HepG2 (cell line): ENCODE results near the gene AKR7A2. TPM values are rescaled to one million over a fixed set of nuclear protein-coding genes. Genes with fewer than 3 reads are reported as not detected.
"Not testable (repeated sequence)": the region's sequence is repeated elsewhere in the genome, so short reads cannot be mapped to it uniquely, and the experiment has no call there.

ENCODE experiments used
- ATAC-seq: fragments of 200-7000 bp; cut with Tn5 transposase; 3 replicates; pipeline ENCODE4 v1.9.1; 2020; ENCODE audit warnings: mild to moderate bottlenecking, moderate library complexity
- BruUV-seq: library from RNA; stranded (reverse); fragments of 400-500 nt; replicated peaks from 2 replicates; lab custom pipeline; 2021; lab: Mats Ljungman, UMichigan
- CTCF ChIA-PET: fragments of 300-600 bp; formaldehyde crosslinking; extraction: SDS; loops from one replicate; lab custom pipeline; 2021; ENCODE audit warnings: low total read pairs, inconsistent platforms, low intra/inter-chr PET ratio; lab: Yijun Ruan, JAX
- POLR2A ChIA-PET: fragments of 350-600 bp; sonication (Branson Sonifier 250); formaldehyde crosslinking; loops from one replicate; lab custom pipeline; 2020; ENCODE audit warnings: antibody characterized with exemption, inconsistent platforms; lab: Yijun Ruan, JAX
- DNase-seq: peaks from one replicate; pipeline ENCODE4 v3.0.0-alpha.2; 2015; ENCODE audit warnings: low spot score
- FAIRE-seq: peaks from 3 replicates; lab custom pipeline; 2011; peaks lifted over from hg19 to GRCh38; lab: Jason Lieb, UNC
- H2AFZ ChIP-seq: one replicate; pipeline ENCODE4 v1.6.1; 2011; ENCODE audit warnings: low read length, inconsistent platforms
- H3K27ac ChIP-seq: fragments of 300-600 bp; 3 replicates; pipeline ENCODE4 v1.8.0; 2011; ENCODE audit warnings: mixed run types, mild to moderate bottlenecking, mixed read lengths, low read length, inconsistent platforms; ENCODE audit not compliant: insufficient read depth; ENCODE audit errors: extremely low read length
- H3K27me3 ChIP-seq, 2 experiments: fragments of 200-600 bp in 1 of 2; 2 replicates in 1 of 2; 3 replicates in 1 of 2; pipeline versions ENCODE4 v1.6.0 to v1.8.0; 2011; ENCODE audit warnings: low read length in 2 of 2, mild to moderate bottlenecking in 2 of 2, moderate library complexity in 2 of 2, inconsistent platforms in 1 of 2; ENCODE audit not compliant: insufficient read depth in 2 of 2, control insufficient read depth in 1 of 2
- H3K36me3 ChIP-seq, 2 experiments: fragments of 200-600 bp in 1 of 2; replicated peaks in 1 of 2; 2 replicates in 1 of 2; 3 replicates in 1 of 2; pipeline versions ENCODE4 v1.5.1 to v1.8.0; 2011; ENCODE audit warnings: low read length in 2 of 2, inconsistent platforms in 1 of 2; ENCODE audit not compliant: insufficient read depth in 2 of 2, control insufficient read depth in 1 of 2
- H3K4me1 ChIP-seq: 2 replicates; pipeline ENCODE4 v1.5.1; 2012; ENCODE audit warnings: low read length, inconsistent platforms; ENCODE audit not compliant: insufficient read depth
- H3K4me2 ChIP-seq: 2 replicates; pipeline ENCODE4 v1.6.0; 2011; ENCODE audit warnings: low read depth, low read length, inconsistent platforms
- H3K4me3 ChIP-seq, 3 experiments: fragments of 200-600 bp in 1 of 3; sonication (generic), shearing (Covaris generic) in 1 of 3; replicated peaks in 1 of 3; 2 replicates each; pipeline ENCODE4 v1.5.1; 2011 to 2016; ENCODE audit warnings: low read length in 3 of 3, inconsistent platforms in 2 of 3, low read depth in 2 of 3, mild to moderate bottlenecking in 2 of 3, control low read depth in 1 of 3, mixed read lengths in 1 of 3; ENCODE audit not compliant: insufficient read depth in 1 of 3
- H3K79me2 ChIP-seq: one replicate; pipeline ENCODE4 v1.6.1; 2011; ENCODE audit warnings: low read length, inconsistent platforms; ENCODE audit not compliant: insufficient read depth
- H3K9ac ChIP-seq: 2 replicates; pipeline ENCODE4 v1.6.0; 2011; ENCODE audit warnings: mild to moderate bottlenecking, low read depth, low read length, inconsistent platforms; ENCODE audit not compliant: insufficient read depth
- H3K9me3 ChIP-seq: 2 replicates; pipeline ENCODE4 v1.5.1; 2012; ENCODE audit warnings: mild to moderate bottlenecking, low read length
- H4K20me1 ChIP-seq: 2 replicates; pipeline ENCODE4 v1.6.0; 2011; ENCODE audit warnings: inconsistent platforms, mild to moderate bottlenecking, low read length, moderate library complexity; ENCODE audit not compliant: insufficient read depth
- EP300 ChIP-seq, 3 experiments: sonication (generic) in 1 of 3; formaldehyde crosslinking in 1 of 3; IDR thresholded peaks; 2 replicates each; pipeline versions ENCODE4 v1.5.1 to v1.6.1; 2011 to 2020; ENCODE audit warnings: low read depth in 2 of 3, low read length in 2 of 3, borderline replicate concordance in 1 of 3, improper control_type of control experiment in 1 of 3, mild to moderate bottlenecking in 1 of 3, missing genetic modification reagents in 1 of 3, moderate library complexity in 1 of 3
- KDM4B ChIP-seq: sonication (generic); formaldehyde crosslinking; IDR thresholded peaks from 2 replicates; pipeline ENCODE4 v1.4.0; 2020; ENCODE audit warnings: missing genetic modification reagents
- LCORL ChIP-seq, 2 experiments: fragments of 450-650 bp in 1 of 2; sonication (generic) in 1 of 2; formaldehyde crosslinking in 1 of 2; IDR thresholded peaks; 2 replicates each; pipeline versions ENCODE4 v1.5.0 to v1.6.1; 2017 to 2020; ENCODE audit warnings: antibody characterized with exemption in 1 of 2, missing genetic modification reagents in 1 of 2
- NFE2 ChIP-seq: sonication (generic); formaldehyde crosslinking; IDR thresholded peaks from 2 replicates; pipeline ENCODE4 v1.4.0; 2020; ENCODE audit warnings: missing genetic modification reagents
- RBFOX2 ChIP-seq: fragments of 200-400 bp; formaldehyde crosslinking; IDR thresholded peaks from 2 replicates; pipeline ENCODE4 v1.6.1; 2017; ENCODE audit warnings: low read depth, mild to moderate bottlenecking, low read length
- RFXAP ChIP-seq: sonication (generic); formaldehyde crosslinking; IDR thresholded peaks from 2 replicates; pipeline ENCODE4 v1.4.0; 2020; ENCODE audit warnings: missing genetic modification reagents, borderline replicate concordance
- TCF7 ChIP-seq: sonication (generic); IDR thresholded peaks from 2 replicates; pipeline ENCODE4 v1.6.1; 2016; ENCODE audit warnings: antibody characterized with exemption, low read depth
- XBP1 ChIP-seq: sonication (generic); formaldehyde crosslinking; IDR thresholded peaks from 2 replicates; pipeline ENCODE4 v1.5.0; 2020; ENCODE audit warnings: missing genetic modification reagents
- ZFYVE20 ChIP-seq: sonication (generic); formaldehyde crosslinking; IDR thresholded peaks from 2 replicates; pipeline ENCODE4 v1.8.0; 2023; ENCODE audit warnings: low read depth, mild to moderate bottlenecking, moderate library complexity, missing genetic modification reagents, borderline replicate concordance
- ZNF263 ChIP-seq: sonication (generic); formaldehyde crosslinking; IDR thresholded peaks from 2 replicates; pipeline ENCODE4 v1.4.0; 2020; ENCODE audit warnings: missing genetic modification reagents
- ZNF629 ChIP-seq: sonication (generic); formaldehyde crosslinking; conservative IDR thresholded peaks from 2 replicates; pipeline ENCODE4 v1.5.0; 2020; ENCODE audit warnings: missing genetic modification reagents
- ZNF737 ChIP-seq: sonication (generic); formaldehyde crosslinking; IDR thresholded peaks from 2 replicates; pipeline ENCODE4 v1.5.0; 2020; ENCODE audit warnings: missing genetic modification reagents, mild to moderate bottlenecking, borderline replicate concordance
- WGBS: methylation state at CpG from one replicate; pipeline ENCODE4 v1.1.6; 2017; ENCODE audit warnings: low lambda C conversion rate; 5-methylcytosine and 5-hydroxymethylcytosine counted together
- in situ Hi-C: cut with HindIII; loops from 2 replicates; pipeline ENCODE4 v1.10.0; 2017; ENCODE audit warnings: low pct_unique_long_range_greater_than_20kb; ENCODE audit not compliant: extremely low pct_ligation_motif_present
- intact Hi-C: fragments of 100-400 bp; cut with micrococcal nuclease; formaldehyde crosslinking; loops from one replicate; pipeline ENCODE4 v1.10.0; 2022; ENCODE audit not compliant: unreplicated experiment
- polyA plus RNA-seq, 8 experiments: library from polyadenylated mRNA; depleted of rRNA in 3 of 8; stranded (reverse) in 7 of 8; unstranded in 1 of 8; fragments of >200 nt; fragmentation: Illumina TruSeq in 4 of 8; extraction: Trizol in 4 of 8; gene quantifications; 2 replicates each; pipeline versions ENCODE4 v1.2.1 to v1.2.3, GENCODE V29; 2011 to 2016; ENCODE audit warnings: low read depth in 4 of 8, missing spikeins in 1 of 8, mixed read lengths in 1 of 8; ENCODE audit not compliant: insufficient read depth in 1 of 8
- total RNA-seq, 5 experiments: library from RNA; depleted of rRNA; stranded (reverse); fragments of >200 nt; fragmentation: Illumina TruSeq; extraction: Trizol; gene quantifications; 2 replicates each; pipeline ENCODE4 v1.2.3, GENCODE V29; 2016; ENCODE audit warnings: low read depth in 1 of 5
- TF ChIP-seq, protein P1 (sequence below): sonication (generic); formaldehyde crosslinking; IDR thresholded peaks from 2 replicates; pipeline ENCODE4 v1.8.1; 2023; ENCODE audit warnings: mild to moderate bottlenecking, missing genetic modification reagents, borderline replicate concordance
- TF ChIP-seq, protein P2 (sequence below): sonication (generic); formaldehyde crosslinking; IDR thresholded peaks from 2 replicates; pipeline ENCODE4 v1.8.1; 2023; ENCODE audit warnings: mild to moderate bottlenecking, moderate library complexity, missing genetic modification reagents
- TF ChIP-seq, protein P3 (sequence below): sonication (generic); formaldehyde crosslinking; conservative IDR thresholded peaks from 2 replicates; pipeline ENCODE4 v1.8.1; 2023; ENCODE audit warnings: missing genetic modification reagents

The AKR7A2 gene
- total and polyA plus RNA-seq, 2 of the 13 experiments (the other 11 are each of a cell fraction or from before 2014, with no cell fraction given): 45.2 to 75.6 TPM

- H3K4me3 ChIP-seq, H3K27ac ChIP-seq, H3K4me2 ChIP-seq, DNase-seq, ATAC-seq, FAIRE-seq, BruUV-seq, H3K9ac ChIP-seq, in situ Hi-C loops, POLR2A ChIA-PET, H3K9me3 ChIP-seq, intact Hi-C loops, H2AFZ ChIP-seq, H4K20me1 ChIP-seq, H3K27me3 ChIP-seq, CTCF ChIA-PET: not testable (repeated sequence)
- peaks cover 21% of the 10 kb centered on the region for H3K4me1 ChIP-seq
- H3K79me2 ChIP-seq: peaks cover 42% of the 10 kb centered on the region
- H3K36me3 ChIP-seq: peaks cover 27 to 60% of the 10 kb centered on the region in 2 experiments
- WGBS: 98% methylated on average over 5 of the region's 5 CpGs
Observed at GRCh38 chr1:19256301-19256700, 55.6 kb downstream of the AKR7A2 start.

DNA sequence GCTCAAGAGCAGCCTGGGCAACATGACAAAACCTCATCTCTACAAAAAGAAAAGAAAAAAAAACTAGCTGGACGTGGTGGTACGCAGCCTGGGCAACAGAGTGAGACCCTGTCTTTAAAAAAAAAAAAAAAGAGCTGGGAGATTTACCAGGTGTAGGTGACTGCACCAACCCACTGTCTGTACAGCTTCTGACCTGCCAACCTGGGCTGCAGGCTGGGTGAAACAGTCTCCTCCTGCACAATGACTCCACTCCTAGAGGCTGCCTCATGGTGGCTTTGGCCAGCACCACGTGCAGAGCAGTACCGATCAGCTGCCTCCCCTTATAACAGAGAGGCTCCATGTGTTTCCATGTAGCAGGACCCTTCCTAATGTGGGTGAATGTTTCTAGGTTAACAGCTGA is 56.7 kb downstream of the AKR7A2 start:
- no TSS peak for BruUV-seq
- Histone ChIP-seq H3K36me3 (peaks cover 27 to 56% of the 10 kb centered on the region in 2 experiments), H3K27me3 (no peaks in the 10 kb centered on the region; a peak in 1 of 5 replicates), H3K9ac (no peak overlapping the region), H3K79me2 (peaks cover 53% of the 10 kb centered on the region), H3K9me3 (no peaks in the 10 kb centered on the region), H3K27ac (no peak overlapping the region), H2AFZ (no peak overlapping the region), H3K4me2 (no peak overlapping the region), H3K4me1 (peaks cover 25% of the 10 kb centered on the region), H3K4me3 (no peak overlapping the region), H4K20me1 (peaks cover 4% of the 10 kb centered on the region)
- TF ChIP-seq RFXAP (CRISPR knock-in tag) (no peak), ZNF737 (CRISPR knock-in tag) (no peak), RBFOX2 (no peak), ZNF629 (CRISPR knock-in tag) (no peak), KDM4B (CRISPR knock-in tag) (no peak), XBP1 (CRISPR knock-in tag) (no peak), NFE2 (CRISPR knock-in tag) (no peak), EP300 (IDR thresholded peaks at IDR 0.05; ENCODE audit: low read depth in 2 of 2, low read length in 2 of 2) (no peak), EP300 (CRISPR knock-in tag; IDR thresholded peaks at IDR 0.05; ENCODE audit: borderline replicate concordance) (no peak), ZNF263 (no peak), ZFYVE20 (CRISPR knock-in tag) (no peak), LCORL (IDR thresholded peaks at IDR 0.05) (no peak), LCORL (CRISPR knock-in tag; IDR thresholded peaks at IDR 0.05) (no peak), TCF7 (no peak)
- TF ChIP-seq, protein P1, sequence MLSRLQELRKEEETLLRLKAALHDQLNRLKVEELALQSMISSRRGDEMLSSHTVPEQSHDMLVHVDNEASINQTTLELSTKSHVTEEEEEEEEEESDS (CRISPR knock-in tag): no peak
- TF ChIP-seq, protein P2, sequence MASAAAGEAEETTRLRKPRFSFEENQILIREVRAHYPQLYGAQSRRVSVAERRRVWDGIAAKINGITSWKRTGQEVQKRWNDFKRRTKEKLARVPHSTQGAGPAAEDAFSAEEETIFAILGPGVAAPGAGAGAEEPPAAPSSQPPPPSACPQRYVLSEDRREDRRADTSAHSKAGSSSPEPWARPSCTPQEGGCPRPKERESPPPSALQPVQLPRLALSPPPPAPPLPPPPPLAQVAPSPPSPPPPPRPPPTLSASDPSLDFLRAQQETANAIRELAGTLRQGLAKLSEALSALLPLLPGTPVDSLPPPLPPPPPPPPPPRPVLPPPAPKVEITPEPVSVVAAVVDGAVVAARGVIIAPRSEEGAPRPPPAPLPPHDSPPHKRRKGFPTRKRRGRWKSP: no peak
- TF ChIP-seq, protein P3, sequence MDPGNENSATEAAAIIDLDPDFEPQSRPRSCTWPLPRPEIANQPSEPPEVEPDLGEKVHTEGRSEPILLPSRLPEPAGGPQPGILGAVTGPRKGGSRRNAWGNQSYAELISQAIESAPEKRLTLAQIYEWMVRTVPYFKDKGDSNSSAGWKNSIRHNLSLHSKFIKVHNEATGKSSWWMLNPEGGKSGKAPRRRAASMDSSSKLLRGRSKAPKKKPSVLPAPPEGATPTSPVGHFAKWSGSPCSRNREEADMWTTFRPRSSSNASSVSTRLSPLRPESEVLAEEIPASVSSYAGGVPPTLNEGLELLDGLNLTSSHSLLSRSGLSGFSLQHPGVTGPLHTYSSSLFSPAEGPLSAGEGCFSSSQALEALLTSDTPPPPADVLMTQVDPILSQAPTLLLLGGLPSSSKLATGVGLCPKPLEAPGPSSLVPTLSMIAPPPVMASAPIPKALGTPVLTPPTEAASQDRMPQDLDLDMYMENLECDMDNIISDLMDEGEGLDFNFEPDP (CRISPR knock-in tag): no peak
- in situ Hi-C loops (no loop called here), intact Hi-C loops (no loop called here)
- POLR2A ChIA-PET: interaction anchor here (1.4 kb wide), 1 partner anchor 57 kb away, joined by 5 read pairs; the partner anchor contains the start of genes AKR7A2 and SLC66A1
- 100% methylated on average over 3 of the region's 4 CpGs for WGBS
- DNase-seq (no peak), ATAC-seq (no peak), FAIRE-seq (no peak)
- CTCF ChIA-PET: no interaction called here
